BLaER1 (cell line): ENCODE results near the gene MYO1E.
"Not testable (repeated sequence)": the region's sequence is repeated elsewhere in the genome, so short reads cannot be mapped to it uniquely, and the experiment has no call there.

Experiments
- H3K27ac ChIP-seq: shearing (Covaris generic); formaldehyde crosslinking; 2 replicates; pipeline ENCODE4 v1.8.1; 2022
- H3K27me3 ChIP-seq: shearing (Covaris generic); formaldehyde crosslinking; 2 replicates; pipeline ENCODE4 v1.8.1; 2022
- H3K36me3 ChIP-seq: shearing (Covaris generic); formaldehyde crosslinking; 2 replicates; pipeline ENCODE4 v1.8.1; 2022
- H3K4me1 ChIP-seq: shearing (Covaris generic); formaldehyde crosslinking; 2 replicates; pipeline ENCODE4 v1.8.1; 2022
- H3K4me2 ChIP-seq: shearing (Covaris generic); formaldehyde crosslinking; 2 replicates; pipeline ENCODE4 v1.8.1; 2022
- H3K4me3 ChIP-seq: shearing (Covaris generic); formaldehyde crosslinking; 2 replicates; pipeline ENCODE4 v1.8.1; 2022
- H3K9ac ChIP-seq: shearing (Covaris generic); formaldehyde crosslinking; 2 replicates; pipeline ENCODE4 v1.8.1; 2022
- H3K9me3 ChIP-seq: shearing (Covaris generic); formaldehyde crosslinking; 2 replicates; pipeline ENCODE4 v1.8.1; 2022
- H4K20me1 ChIP-seq: shearing (Covaris generic); formaldehyde crosslinking; 2 replicates; pipeline ENCODE4 v1.8.1; 2022
- Cebpa-rat ChIP-seq: shearing (Covaris generic); IDR thresholded peaks from 2 replicates; pipeline ENCODE4 v1.8.1; 2022

MYO1E gene

GRCh38 chr15:59153466-59153865 lies 219.2 kb downstream of the MYO1E start:
- Histone ChIP-seq H3K4me2 (no peak overlapping the region), H3K9me3 (no peaks in the 10 kb centered on the region), H3K9ac (no peak overlapping the region), H3K27ac (no peak overlapping the region), H3K4me3 (no peak overlapping the region), H3K36me3 (no peaks in the 10 kb centered on the region), H3K27me3 (no peaks in the 10 kb centered on the region), H3K4me1 (no peaks in the 10 kb centered on the region), H4K20me1 (no peaks in the 10 kb centered on the region)
- TF ChIP-seq Cebpa-rat, result no peak

DNA sequence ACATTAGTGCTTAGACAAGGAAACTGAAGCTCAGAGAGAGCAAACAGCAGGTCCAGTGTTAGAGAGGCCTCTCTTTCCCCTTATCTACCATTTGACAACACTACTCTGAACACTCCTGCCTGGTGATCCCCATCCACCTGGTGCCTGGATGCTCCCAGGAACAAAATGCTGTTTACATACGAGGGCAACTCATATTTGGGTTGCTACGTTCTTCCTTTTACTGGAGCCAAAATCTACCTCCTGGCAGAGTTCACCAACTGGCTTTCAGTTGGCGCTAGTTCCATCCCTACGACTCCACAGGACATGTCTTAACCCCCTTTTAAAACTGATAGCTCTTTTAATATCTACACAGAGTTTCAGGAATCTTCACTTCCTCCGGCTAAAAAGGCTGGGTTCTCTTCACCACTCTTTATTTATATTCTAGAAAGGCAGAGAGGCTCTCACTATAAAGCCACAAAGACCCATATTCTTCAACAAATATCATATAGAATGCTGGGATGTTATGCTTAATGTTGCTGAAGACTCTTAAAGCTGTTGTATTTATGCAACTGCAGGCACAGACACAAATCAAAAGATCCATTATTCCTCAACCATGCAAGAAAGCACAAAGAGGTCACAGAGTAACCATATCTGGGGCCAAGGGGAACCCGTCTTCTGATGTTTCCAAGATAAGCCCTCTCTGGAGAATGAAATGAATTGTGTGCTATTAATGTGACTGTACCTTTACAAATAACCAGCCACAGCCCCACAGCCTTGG lies 219.8 kb downstream of the MYO1E start:
- Histone ChIP-seq H3K36me3 (no peaks in the 10 kb centered on the region), H3K4me3 (no peak overlapping the region), H3K27ac (no peak overlapping the region), H3K9ac (no peak overlapping the region), H3K27me3 (no peaks in the 10 kb centered on the region), H4K20me1 (no peaks in the 10 kb centered on the region), H3K4me1 (no peaks in the 10 kb centered on the region), H3K9me3 (no peaks in the 10 kb centered on the region), H3K4me2 (no peak overlapping the region)
- no peak for TF ChIP-seq Cebpa-rat

DNA sequence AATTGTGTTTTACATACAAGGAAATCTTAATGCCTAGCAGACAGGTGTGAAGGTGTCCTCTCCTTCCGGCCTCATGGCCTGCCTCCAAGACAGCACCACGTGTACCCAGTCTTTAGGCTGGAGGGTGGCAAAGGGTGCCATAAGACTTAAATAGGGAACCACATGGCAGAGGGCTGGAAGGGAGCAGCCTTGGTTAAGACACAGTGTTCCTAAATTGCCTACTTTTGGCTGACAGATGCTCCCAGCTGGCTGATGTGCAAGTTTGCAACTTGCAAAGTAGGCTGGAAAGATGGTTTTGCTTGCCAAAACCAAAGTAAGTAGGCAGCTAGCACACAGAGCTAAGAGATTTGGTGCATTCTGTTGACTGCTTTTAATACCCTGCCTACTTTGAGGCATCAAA lies 222.5 kb downstream of the MYO1E start:
- no peak for TF ChIP-seq Cebpa-rat
- Histone ChIP-seq H3K9ac (no peak overlapping the region), H3K4me1 (no peaks in the 10 kb centered on the region), H3K9me3 (no peaks in the 10 kb centered on the region), H3K27ac (no peak overlapping the region), H3K4me3 (no peak overlapping the region), H3K27me3 (no peaks in the 10 kb centered on the region), H4K20me1 (no peaks in the 10 kb centered on the region), H3K4me2 (no peak overlapping the region), H3K36me3 (peaks cover 14% of the 10 kb centered on the region; the same call in 1 of the 2 replicates)

DNA sequence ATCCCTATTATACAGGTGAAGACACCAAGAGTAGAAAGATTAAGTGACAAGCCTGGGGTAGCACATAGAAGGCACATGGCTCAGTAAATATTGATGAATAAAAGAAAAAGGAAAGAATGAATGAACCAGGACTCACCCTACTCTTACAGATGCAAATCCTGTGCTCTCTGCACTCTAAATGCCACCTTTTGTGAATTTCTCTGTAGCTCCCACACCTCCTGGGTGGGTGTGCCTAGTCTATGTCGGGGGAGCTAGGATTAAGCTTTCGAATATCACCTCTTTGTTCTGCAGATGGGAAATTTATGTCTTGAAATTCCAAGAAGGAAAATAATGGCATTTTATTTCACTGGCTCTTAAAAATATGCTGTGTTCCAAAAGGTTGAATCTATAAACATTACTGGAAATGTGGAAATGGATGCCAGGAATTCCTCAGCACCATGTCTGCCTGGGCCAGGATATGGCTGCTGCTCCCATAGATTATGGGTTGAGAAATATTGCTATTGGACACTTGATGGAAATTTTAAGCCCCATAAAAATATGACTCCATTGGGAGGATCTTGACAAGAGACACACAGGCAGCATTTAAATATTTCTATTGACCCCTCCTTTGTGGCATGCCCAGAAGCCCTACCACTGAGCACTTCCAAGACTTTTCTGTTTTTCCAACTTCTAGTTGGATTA lies 224.4 kb downstream of the MYO1E start:
- peaks cover 29% of the 10 kb centered on the region for H3K36me3 ChIP-seq
- no peaks in the 10 kb centered on the region for H3K27me3 ChIP-seq
- no peak overlapping the region for H3K9ac ChIP-seq
- no peak overlapping the region for H3K27ac ChIP-seq
- no peaks in the 10 kb centered on the region for H4K20me1 ChIP-seq
- H3K4me2 ChIP-seq, result no peak overlapping the region
- no peaks in the 10 kb centered on the region for H3K4me1 ChIP-seq
- H3K4me3 ChIP-seq, result no peak overlapping the region
- no peaks in the 10 kb centered on the region for H3K9me3 ChIP-seq
- TF ChIP-seq Cebpa-rat, result no peak

DNA sequence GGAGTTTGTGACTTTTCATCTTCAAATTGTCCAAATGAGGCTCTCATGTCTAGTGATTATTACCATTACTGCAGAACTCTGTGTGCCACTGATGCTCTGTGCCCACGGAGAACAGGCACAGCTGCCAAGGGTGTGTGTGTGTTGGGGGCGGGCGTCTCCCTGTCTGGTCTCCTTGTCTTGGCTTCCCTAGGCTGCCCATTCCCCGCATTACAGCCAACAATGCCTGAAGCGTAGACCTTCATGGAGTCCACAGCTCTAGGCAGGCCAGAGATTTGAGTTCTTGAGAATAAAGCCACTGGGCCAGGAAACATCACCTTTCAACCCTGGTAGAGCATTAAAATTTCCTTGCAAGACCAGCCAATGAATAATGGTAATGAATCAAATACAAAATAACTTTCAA lies 225.0 kb downstream of the MYO1E start:
- no peak overlapping the region for H3K9ac ChIP-seq
- no peak overlapping the region for H3K4me3 ChIP-seq
- no peak overlapping the region for H3K27ac ChIP-seq
- no peaks in the 10 kb centered on the region for H4K20me1 ChIP-seq
- no peaks in the 10 kb centered on the region for H3K27me3 ChIP-seq
- H3K36me3 ChIP-seq, result peaks cover 35% of the 10 kb centered on the region
- H3K4me1 ChIP-seq, result no peaks in the 10 kb centered on the region
- no peaks in the 10 kb centered on the region for H3K9me3 ChIP-seq
- no peak for TF ChIP-seq Cebpa-rat
- H3K4me2 ChIP-seq, result no peak overlapping the region

GRCh38 chr15:59144594-59144993 lies 228.1 kb downstream of the MYO1E start:
- not testable (repeated sequence) for H3K4me2 ChIP-seq, H4K20me1 ChIP-seq, H3K27ac ChIP-seq, H3K9ac ChIP-seq, H3K4me3 ChIP-seq, H3K4me1 ChIP-seq, H3K27me3 ChIP-seq, H3K9me3 ChIP-seq
- H3K36me3 ChIP-seq, result peaks cover 64% of the 10 kb centered on the region

DNA sequence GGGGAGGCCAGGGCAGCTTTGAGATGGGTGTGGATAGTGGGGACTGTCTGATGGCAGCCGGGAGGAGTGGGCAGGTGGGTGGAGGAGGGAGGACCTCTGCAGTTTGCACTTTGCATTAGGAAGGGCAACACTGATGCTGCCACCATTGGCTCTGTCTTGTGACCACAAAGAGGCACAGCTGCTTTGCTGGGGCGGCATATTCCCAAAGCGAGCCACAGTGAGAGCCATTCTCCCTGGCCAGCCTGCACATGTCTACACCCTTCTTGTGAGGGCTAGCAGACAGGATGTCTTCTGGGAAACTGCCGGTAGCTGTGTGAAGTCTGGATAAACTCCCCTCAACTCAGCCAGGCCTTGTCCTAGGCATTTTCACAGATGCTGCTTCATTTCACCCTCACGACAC lies 229.4 kb downstream of the MYO1E start:
- Histone ChIP-seq H3K36me3 (peaks cover 76% of the 10 kb centered on the region), H3K27ac (no peak overlapping the region), H3K4me2 (no peak overlapping the region), H4K20me1 (no peaks in the 10 kb centered on the region; the same call in 1 of the 2 replicates), H3K4me3 (no peak overlapping the region), H3K9ac (no peak overlapping the region), H3K9me3 (no peaks in the 10 kb centered on the region), H3K4me1 (no peaks in the 10 kb centered on the region), H3K27me3 (no peaks in the 10 kb centered on the region)
- no peak for TF ChIP-seq Cebpa-rat

- H3K4me1 ChIP-seq, result no peaks in the 10 kb centered on the region
- no peak overlapping the region for H3K4me3 ChIP-seq
- no peaks in the 10 kb centered on the region for H3K9me3 ChIP-seq
- TF ChIP-seq Cebpa-rat, result no peak
- H3K36me3 ChIP-seq, result peaks cover 92% of the 10 kb centered on the region
- H3K9ac ChIP-seq, result no peak overlapping the region
- no peak overlapping the region for H3K27ac ChIP-seq
- no peak overlapping the region for H3K4me2 ChIP-seq
- H3K27me3 ChIP-seq, result no peaks in the 10 kb centered on the region
- peaks cover 7% of the 10 kb centered on the region; the same call in 1 of the 2 replicates for H4K20me1 ChIP-seq
Observed at GRCh38 chr15:59140422-59141226, 232.0 kb downstream of the MYO1E start.

GRCh38 chr15:59138243-59138642 lies 234.4 kb downstream of the MYO1E start:
- Histone ChIP-seq H3K27ac (no peak overlapping the region), H3K4me2 (no peak overlapping the region), H3K4me3 (no peak overlapping the region), H4K20me1 (peaks cover 7% of the 10 kb centered on the region; the same call in 1 of the 2 replicates), H3K27me3 (no peaks in the 10 kb centered on the region), H3K36me3 (peaks cover 97% of the 10 kb centered on the region), H3K9me3 (no peaks in the 10 kb centered on the region), H3K9ac (no peak overlapping the region), H3K4me1 (no peaks in the 10 kb centered on the region)
- no peak for TF ChIP-seq Cebpa-rat

DNA sequence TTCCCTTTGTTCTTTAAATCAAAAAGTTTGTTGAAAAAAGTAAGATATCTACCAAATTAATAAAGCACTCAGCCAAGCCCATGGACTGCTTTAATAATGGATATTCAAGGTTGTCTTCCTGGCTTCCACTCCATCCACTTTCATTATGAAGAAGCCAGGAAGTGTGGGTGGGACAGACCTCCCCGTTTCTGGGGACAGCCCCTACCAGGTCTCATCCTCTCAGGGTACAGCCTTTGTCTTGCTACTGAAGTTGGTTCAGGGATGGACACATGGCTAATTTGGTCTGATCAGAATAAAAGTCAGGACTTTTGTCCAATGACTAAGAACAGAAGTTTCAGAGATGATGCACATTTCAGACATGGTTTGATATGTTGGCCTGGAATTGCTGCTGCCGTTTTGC lies 235.1 kb downstream of the MYO1E start:
- Histone ChIP-seq H3K36me3 (peaks cover 97% of the 10 kb centered on the region), H3K9ac (no peak overlapping the region), H3K27ac (no peak overlapping the region), H3K4me1 (no peaks in the 10 kb centered on the region), H3K4me3 (no peak overlapping the region), H4K20me1 (peaks cover 7% of the 10 kb centered on the region; the same call in 1 of the 2 replicates), H3K4me2 (no peak overlapping the region), H3K9me3 (no peaks in the 10 kb centered on the region), H3K27me3 (no peaks in the 10 kb centered on the region)
- TF ChIP-seq Cebpa-rat, result no peak
